ENCODE results near the gene MRPL16.
"Not testable (repeated sequence)": the region's sequence is repeated elsewhere in the genome, so short reads cannot be mapped to it uniquely, and the experiment has no call there.

The MRPL16 gene

GRCh38 chr11:59814021-59814420, 3.4 kb upstream of the MRPL16 start:
- no peak for DNase-seq

GRCh38 chr11:59813364-59813763, 2.8 kb upstream of the MRPL16 start:
- DNase-seq, result no peak

DNA sequence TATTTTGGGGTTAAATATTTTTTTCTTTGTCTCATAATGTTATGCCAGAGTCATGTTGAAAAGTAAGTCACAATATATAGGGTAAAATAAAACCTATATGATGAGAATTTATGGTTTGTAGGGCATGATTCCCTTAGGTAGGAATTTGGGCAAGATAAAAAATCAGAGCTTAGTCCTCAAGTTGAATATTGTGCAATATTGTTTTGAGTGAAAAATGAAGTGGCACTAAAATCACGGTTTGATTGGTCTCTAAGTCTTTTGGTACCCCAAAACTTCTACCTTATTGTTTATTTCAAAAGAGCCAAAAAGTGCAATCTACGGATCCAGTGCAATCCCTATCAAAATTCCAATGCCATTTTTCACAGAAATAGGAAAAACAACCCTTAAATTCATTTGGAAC, 1.6 kb upstream of the MRPL16 start:
- no peak for DNase-seq

DNA sequence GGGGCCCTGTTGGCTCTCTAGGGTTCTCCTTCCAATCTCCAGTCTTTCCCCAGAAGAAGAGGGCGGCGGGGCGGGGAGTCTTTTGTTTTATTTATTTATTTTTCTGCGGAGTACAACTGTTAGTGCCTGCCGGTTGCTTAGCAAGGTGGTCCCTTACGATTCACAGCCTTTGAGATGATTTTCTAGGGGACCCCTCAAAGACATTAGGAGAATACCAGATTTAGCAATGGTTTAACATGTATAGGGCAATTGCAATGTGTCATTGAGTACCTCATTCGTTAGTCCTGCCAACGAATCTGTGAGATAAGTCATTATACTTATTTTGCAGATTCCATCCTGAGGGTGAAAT, 307 bp upstream of the MRPL16 start:
- DNase-seq, result no peak

DNA sequence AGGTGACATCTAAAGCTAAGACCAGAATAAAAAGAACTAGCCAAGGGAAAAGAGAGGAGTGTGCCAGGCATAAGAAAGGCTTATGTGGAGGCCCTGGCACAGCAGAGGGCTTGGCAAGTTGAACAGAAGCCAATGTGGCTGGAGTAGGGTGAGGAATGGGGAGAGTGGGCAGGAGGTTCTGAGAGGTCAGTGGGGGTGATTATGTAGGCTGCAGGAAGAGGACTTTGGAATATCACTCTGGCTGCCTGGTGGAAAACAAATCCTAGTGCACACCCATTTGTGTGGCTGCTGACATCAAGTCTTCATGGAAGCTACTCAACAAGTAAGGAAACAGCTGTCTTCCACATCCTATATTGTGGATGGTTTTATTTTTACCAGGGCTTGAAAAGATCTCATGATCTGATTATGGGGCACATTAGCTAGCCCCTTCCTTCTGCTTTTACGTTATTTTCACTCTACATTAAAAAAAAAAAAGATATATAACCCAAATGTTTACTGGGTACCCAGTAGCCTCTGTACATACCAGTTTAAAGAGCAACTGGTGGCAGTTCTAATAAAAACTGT, 3.4 kb downstream of the MRPL16 start:
- no peak for DNase-seq

DNA sequence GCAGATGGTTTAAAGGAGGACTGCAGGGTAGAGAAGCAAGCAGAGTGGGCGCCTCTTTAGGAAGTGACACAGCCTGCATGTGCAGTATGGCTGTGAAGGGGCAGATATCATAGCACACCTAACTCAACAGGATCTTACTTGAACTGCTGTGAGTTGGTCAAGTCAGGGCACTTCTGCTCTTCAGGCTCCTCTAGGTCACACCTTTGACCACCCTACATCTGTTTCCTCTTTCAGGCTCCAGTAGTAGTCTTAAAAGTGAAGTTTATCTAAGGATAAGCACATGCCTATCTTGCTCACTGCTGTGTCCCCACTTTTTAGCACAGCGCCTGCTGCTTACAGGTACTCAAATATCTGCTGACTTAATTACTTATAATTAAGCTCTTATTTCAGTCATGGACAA, 6.5 kb downstream of the MRPL16 start:
- no peak for DNase-seq

- peak; percentile 35 for DNase-seq
These were observed 7.9 kb downstream of the MRPL16 start for GRCh38 chr11:59802639-59803176.

GRCh38 chr11:59801981-59802638, 8.5 kb downstream of the MRPL16 start:
- no peak for DNase-seq

- DNase-seq, result no peak
These were observed 9.3 kb downstream of the MRPL16 start for GRCh38 chr11:59801160-59801706.

DNA sequence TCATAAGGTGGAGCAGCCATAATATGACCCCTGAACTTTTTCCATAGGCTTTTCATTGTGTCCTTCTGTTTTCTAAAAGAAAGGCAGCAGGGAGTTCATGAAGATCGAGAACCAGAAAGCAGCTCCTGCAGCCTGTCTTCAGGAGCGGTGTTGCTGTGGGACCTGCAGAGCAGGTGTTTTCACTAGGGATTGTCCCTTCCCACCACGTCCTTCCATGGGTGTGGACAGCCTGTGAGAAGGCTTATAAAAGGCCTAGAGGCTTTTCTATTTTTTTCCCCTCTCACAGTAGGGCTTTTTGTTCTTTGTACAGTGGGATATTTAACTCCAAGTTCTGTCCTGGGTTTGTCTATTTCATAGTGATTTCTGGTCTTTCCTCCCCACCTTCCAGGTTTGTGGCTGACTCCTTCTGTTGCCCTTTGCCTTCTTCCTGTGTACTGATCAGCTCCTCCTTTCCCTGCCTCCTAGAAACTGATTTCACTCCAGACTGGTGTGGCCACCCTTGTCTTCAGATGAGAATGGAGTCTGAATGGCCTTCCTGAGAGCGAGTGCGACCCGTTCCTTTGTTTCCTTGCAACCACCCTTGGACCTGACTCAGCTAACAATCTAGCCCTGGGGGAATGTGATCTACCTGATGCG, 10.1 kb downstream of the MRPL16 start:
- no peak for DNase-seq

- DNase-seq, result no peak
These were observed 16.2 kb downstream of the MRPL16 start for GRCh38 chr11:59794417-59794816.

DNA sequence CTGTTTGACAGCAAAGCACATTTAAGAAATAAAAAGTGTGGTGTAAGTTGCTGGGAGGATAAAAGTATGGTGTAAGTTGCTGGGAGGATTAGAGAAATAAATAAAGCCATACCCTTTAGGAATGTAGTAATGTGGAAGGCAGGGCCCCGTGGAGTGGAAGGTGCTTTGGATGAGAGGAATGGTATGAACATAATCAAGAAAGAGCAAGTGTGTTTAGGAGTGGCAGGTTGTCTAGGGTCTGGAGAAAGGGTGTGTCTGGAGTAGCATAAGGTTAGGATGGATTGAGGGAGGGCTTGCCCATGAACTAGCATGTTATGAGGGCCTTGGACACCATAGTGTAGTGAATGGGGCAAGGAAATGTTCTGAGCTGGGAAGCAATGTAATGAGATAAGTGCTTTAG, 18.1 kb downstream of the MRPL16 start:
- DNase-seq, result no peak

- no peak for DNase-seq
These were observed 18.9 kb downstream of the MRPL16 start for GRCh38 chr11:59791639-59792038.

- DNase-seq, result no peak
These were observed 22.8 kb downstream of the MRPL16 start for GRCh38 chr11:59787816-59788215.

GRCh38 chr11:59787255-59787588, 23.4 kb downstream of the MRPL16 start:
- no peak for DNase-seq

DNA sequence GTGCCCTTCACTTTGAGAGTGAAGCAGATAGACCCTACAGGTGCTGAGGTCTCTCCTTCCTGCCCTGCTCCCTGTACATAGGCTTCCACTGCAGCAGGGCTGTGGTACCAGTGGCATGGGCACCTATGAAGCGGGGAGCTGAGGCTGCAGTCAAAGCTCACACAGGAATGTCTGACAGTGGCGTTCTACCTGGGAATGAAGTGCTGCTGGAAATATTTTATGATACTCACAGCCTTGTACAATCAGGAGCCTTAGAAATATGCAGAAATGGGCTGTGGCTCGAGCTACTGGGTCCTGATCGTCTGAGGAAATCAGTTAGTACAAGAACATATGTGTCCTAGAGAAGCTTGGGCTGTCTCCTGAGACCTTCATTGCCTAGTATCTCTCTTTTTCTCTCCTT, 24.8 kb downstream of the MRPL16 start:
- DNase-seq, result no peak

- DNase-seq, result not testable (repeated sequence)
These were observed 26.1 kb downstream of the MRPL16 start for GRCh38 chr11:59784441-59784840.

GRCh38 chr11:59783632-59784090, 26.9 kb downstream of the MRPL16 start:
- no peak for DNase-seq

GRCh38 chr11:59782080-59782479, 28.5 kb downstream of the MRPL16 start:
- DNase-seq, result no peak

DNA sequence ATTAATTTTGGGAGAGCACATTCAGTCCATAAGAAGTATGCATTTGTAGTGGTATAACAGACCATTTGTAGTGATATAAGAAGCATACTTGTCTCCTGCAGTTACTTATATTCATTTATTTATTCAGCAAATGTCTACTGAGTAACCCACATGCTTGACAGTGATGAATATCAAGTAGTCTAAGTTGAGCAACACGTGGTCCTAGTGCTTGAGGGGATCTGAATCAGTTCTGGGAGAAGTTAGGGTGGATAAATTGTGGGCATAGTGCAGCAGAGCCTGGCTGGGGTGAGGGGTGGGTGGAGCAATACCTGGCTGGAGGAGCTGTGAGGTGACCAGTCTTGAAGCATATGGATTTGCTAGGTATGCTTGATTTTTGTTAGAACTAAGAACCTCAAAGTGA, 31.1 kb downstream of the MRPL16 start:
- DNase-seq, result no peak

GRCh38 chr11:59778122-59778521, 32.5 kb downstream of the MRPL16 start:
- no peak for DNase-seq

- no peak for DNase-seq
These were observed 33.5 kb downstream of the MRPL16 start for GRCh38 chr11:59777104-59777503.

DNA sequence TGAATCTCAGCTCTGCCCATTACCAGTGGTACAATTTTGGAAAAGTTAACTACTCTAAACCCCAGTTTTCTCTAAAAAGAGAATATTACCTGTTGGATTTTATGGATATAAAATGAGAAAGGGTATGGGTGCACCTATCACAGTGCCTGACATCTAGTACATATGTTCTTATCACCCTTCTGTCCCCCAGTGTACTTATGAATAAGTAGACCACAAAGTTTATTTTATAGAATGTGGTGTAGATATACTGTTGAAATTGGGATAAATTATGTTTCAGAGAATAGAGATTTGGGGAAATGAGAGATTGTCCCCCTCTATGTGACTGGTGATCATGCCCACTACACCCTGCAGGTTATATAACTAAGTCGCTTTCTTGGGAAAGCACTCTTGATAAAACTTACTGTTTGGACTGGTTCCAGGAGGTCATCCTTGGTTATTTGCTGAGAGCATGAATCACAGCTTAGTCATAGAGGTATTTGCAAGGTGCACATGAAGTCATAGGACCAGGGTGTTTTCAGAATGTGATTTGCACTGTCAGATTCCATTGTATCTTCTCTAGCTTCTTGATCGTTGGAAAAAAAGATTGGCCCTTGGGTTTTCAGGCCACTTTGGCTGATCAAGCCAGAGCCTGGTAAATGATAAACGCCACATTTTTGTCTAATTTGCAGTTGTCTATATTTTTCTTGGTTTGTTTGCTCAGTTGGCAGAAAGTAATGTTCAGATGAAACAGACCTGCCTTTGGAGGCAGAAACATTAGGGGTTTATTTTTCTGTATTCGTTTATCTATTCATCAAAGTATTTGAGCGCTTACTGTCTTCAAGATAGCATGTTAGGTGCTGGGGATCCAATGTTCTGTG, 34.1 kb downstream of the MRPL16 start:
- no peak for DNase-seq

Data from right kidney (tissue), 1 donor.